DND-41 (cell line): Measurements from ENCODE around the gene SPPL2C.

ENCODE experiments used
- ATAC-seq: fragments of 200-7000 bp; cut with Tn5 transposase; 3 replicates; pipeline ENCODE4 v1.9.1; 2021; ENCODE audit warnings: low read depth; ENCODE audit not compliant: insufficient read depth
- DNase-seq: peaks from one replicate; pipeline ENCODE4 v3.0.0-alpha.2; 2020
- H2AFZ ChIP-seq: 2 replicates; pipeline ENCODE4 v1.6.0; 2012; ENCODE audit warnings: low read depth, low read length
- H3K27ac ChIP-seq: 2 replicates; pipeline ENCODE4 v1.5.1; 2012; ENCODE audit warnings: low read length, inconsistent platforms
- H3K27me3 ChIP-seq: fragments of 200-600 bp; sonication (generic); 2 replicates; pipeline ENCODE4 v1.6.0; 2012; ENCODE audit warnings: low read length, mild to moderate bottlenecking, inconsistent platforms; ENCODE audit not compliant: insufficient read depth, poor library complexity
- H3K36me3 ChIP-seq: 2 replicates; pipeline ENCODE4 v1.5.1; 2012; ENCODE audit warnings: low read length, inconsistent platforms; ENCODE audit not compliant: insufficient read depth
- H3K4me1 ChIP-seq: 2 replicates; pipeline ENCODE4 v1.5.1; 2012; ENCODE audit warnings: mild to moderate bottlenecking, low read length; ENCODE audit not compliant: insufficient read depth
- H3K4me2 ChIP-seq: 2 replicates; pipeline ENCODE4 v1.6.0; 2012; ENCODE audit warnings: mild to moderate bottlenecking, moderate library complexity, low read length, inconsistent platforms; ENCODE audit not compliant: insufficient read depth
- H3K4me3 ChIP-seq, 2 experiments: fragments of 200-600 bp in 1 of 2; shearing (Covaris generic) in 1 of 2; 2 replicates each; pipeline ENCODE4 v1.5.1; 2012 to 2016; ENCODE audit warnings: inconsistent platforms in 2 of 2, low read length in 2 of 2, mild to moderate bottlenecking in 2 of 2, low read depth in 1 of 2, moderate library complexity in 1 of 2
- H3K79me2 ChIP-seq: 2 replicates; pipeline ENCODE4 v1.6.0; 2012; ENCODE audit warnings: low read length, inconsistent platforms; ENCODE audit not compliant: insufficient read depth
- H3K9ac ChIP-seq: 2 replicates; pipeline ENCODE4 v1.6.0; 2012; ENCODE audit warnings: low read depth, mild to moderate bottlenecking, inconsistent platforms, low read length, moderate library complexity
- H3K9me3 ChIP-seq: 2 replicates; pipeline ENCODE4 v1.5.1; 2012; ENCODE audit warnings: low read length, moderate library complexity, mild to moderate bottlenecking, inconsistent platforms; ENCODE audit not compliant: insufficient read depth, severe bottlenecking
- H4K20me1 ChIP-seq: 2 replicates; pipeline ENCODE4 v1.6.0; 2012; ENCODE audit warnings: low read length; ENCODE audit not compliant: insufficient read depth
- EZH2 ChIP-seq: IDR thresholded peaks from 3 replicates; pipeline ENCODE4 v1.6.1; 2012; ENCODE audit warnings: borderline replicate concordance, low read depth, mild to moderate bottlenecking, moderate library complexity, low read length, inconsistent platforms; ENCODE audit not compliant: severe bottlenecking
- TF ChIP-seq, protein P1 (sequence below): IDR thresholded peaks from 2 replicates; pipeline ENCODE4 v1.5.1; 2012; ENCODE audit warnings: borderline replicate concordance, low read length, moderate library complexity, mild to moderate bottlenecking; ENCODE audit not compliant: poor library complexity, severe bottlenecking; ENCODE audit errors: extremely low read depth

SPPL2C gene, protein sequence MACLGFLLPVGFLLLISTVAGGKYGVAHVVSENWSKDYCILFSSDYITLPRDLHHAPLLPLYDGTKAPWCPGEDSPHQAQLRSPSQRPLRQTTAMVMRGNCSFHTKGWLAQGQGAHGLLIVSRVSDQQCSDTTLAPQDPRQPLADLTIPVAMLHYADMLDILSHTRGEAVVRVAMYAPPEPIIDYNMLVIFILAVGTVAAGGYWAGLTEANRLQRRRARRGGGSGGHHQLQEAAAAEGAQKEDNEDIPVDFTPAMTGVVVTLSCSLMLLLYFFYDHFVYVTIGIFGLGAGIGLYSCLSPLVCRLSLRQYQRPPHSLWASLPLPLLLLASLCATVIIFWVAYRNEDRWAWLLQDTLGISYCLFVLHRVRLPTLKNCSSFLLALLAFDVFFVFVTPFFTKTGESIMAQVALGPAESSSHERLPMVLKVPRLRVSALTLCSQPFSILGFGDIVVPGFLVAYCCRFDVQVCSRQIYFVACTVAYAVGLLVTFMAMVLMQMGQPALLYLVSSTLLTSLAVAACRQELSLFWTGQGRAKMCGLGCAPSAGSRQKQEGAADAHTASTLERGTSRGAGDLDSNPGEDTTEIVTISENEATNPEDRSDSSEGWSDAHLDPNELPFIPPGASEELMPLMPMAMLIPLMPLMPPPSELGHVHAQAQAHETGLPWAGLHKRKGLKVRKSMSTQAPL

DNA sequence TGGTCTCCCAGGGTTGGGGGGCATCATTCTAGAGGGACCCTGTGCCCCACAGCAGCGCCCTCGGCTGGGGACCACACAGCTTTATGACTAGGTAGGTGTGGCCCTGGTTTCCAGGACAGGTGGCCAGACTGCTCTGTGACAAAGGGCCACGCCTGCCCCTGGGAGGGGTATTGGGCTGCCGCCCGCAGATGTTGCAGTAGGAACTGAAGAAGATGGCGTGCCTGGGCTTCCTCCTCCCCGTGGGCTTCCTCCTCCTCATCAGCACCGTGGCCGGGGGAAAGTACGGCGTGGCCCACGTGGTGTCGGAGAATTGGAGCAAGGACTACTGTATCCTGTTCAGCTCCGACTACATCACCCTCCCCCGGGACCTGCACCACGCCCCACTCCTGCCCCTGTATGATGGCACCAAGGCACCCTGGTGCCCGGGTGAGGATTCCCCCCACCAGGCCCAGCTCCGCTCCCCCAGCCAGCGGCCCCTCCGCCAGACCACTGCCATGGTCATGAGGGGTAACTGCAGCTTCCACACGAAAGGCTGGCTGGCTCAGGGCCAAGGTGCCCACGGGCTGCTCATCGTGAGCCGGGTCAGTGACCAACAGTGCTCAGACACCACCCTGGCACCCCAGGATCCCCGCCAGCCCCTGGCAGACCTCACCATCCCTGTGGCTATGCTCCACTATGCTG is at the start of gene SPPL2C:
TSS of gene SPPL2C (plus strand) at position 187 of the 681 bp plus-strand sequence. CDS start at position 213, 26 bp downstream.
- no peak within 1 kb of the TSS for H3K9ac ChIP-seq
- no peaks in the 10 kb centered on the region for H3K27me3 ChIP-seq
- H3K9me3 ChIP-seq = no peaks in the 10 kb centered on the region
- no peak within 1 kb of the TSS for H3K27ac ChIP-seq
- H3K4me2 ChIP-seq = no peak within 1 kb of the TSS
- no peak within 1 kb of the TSS for H3K4me3 ChIP-seq
- no peak for ATAC-seq
- no peaks in the 10 kb centered on the region for H3K36me3 ChIP-seq
- TF ChIP-seq, protein P1, sequence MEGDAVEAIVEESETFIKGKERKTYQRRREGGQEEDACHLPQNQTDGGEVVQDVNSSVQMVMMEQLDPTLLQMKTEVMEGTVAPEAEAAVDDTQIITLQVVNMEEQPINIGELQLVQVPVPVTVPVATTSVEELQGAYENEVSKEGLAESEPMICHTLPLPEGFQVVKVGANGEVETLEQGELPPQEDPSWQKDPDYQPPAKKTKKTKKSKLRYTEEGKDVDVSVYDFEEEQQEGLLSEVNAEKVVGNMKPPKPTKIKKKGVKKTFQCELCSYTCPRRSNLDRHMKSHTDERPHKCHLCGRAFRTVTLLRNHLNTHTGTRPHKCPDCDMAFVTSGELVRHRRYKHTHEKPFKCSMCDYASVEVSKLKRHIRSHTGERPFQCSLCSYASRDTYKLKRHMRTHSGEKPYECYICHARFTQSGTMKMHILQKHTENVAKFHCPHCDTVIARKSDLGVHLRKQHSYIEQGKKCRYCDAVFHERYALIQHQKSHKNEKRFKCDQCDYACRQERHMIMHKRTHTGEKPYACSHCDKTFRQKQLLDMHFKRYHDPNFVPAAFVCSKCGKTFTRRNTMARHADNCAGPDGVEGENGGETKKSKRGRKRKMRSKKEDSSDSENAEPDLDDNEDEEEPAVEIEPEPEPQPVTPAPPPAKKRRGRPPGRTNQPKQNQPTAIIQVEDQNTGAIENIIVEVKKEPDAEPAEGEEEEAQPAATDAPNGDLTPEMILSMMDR = no peak
- no peak for TF ChIP-seq EZH2
- DNase-seq = no peak
- H2AFZ ChIP-seq = no peak within 1 kb of the TSS
- no peaks in the 10 kb centered on the region for H3K79me2 ChIP-seq
- H3K4me1 ChIP-seq = no peaks in the 10 kb centered on the region
- peaks cover 4% of the 10 kb centered on the region for H4K20me1 ChIP-seq

DNA sequence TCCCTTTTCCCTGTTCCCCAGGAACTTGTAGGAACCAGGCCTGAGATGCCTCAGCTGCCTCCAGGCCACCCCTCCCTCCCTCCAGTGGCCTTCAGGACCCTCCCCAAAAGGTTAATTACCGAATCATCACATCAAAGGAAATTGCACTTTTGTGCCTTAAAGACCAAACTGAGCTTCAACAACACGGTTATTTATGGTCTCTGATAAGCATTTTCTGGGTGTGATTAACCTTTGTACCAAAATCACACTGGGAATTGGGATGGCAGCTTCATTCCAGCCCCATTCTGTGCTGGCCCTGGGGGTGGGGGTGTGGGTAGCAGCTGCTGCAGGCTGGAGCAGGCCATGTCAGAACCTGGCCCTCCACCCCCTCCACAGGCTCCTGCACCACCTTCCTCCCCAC is 43.9 kb upstream of the SPPL2C start:
- H3K4me2 ChIP-seq = no peak overlapping the region
- H3K27me3 ChIP-seq = peaks cover 48% of the 10 kb centered on the region
- no peak overlapping the region for H2AFZ ChIP-seq
- no peak for DNase-seq
- no peak overlapping the region for H3K27ac ChIP-seq
- H3K9ac ChIP-seq = no peak overlapping the region
- no peaks in the 10 kb centered on the region for H3K9me3 ChIP-seq
- TF ChIP-seq, protein P1 = no peak
- TF ChIP-seq EZH2 = no peak
- H3K4me3 ChIP-seq = no peak overlapping the region
- H3K79me2 ChIP-seq = no peaks in the 10 kb centered on the region
- no peak for ATAC-seq
- peaks cover 10% of the 10 kb centered on the region for H4K20me1 ChIP-seq
- H3K4me1 ChIP-seq = no peaks in the 10 kb centered on the region
- H3K36me3 ChIP-seq = no peaks in the 10 kb centered on the region

DNA sequence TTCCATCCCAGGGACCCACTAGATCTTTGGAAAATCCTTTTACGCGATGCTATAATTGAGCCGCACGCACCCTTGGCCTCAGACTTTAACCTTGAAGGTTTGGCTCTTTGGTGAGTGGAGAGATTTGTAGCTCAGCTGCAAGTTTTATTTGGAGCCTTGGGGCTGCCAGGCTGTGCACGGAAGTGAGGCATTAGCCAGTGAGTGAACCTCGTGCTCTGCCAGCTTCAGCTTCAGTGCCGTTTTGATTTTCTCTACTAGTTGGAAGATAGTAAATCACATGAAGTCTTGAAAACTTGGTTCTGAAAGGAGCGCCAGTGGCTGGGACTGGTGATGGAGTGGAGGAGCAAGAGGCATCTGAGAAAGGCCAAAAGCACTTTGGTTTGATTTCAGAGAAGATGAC is 43.3 kb upstream of the SPPL2C start:
- Histone ChIP-seq H3K4me2 (no peak overlapping the region), H3K4me1 (no peaks in the 10 kb centered on the region), H3K4me3 (no peak overlapping the region), H3K27me3 (peaks cover 46% of the 10 kb centered on the region), H2AFZ (no peak overlapping the region; the same call in 1 of the 2 replicates), H3K27ac (no peak overlapping the region), H4K20me1 (peaks cover 10% of the 10 kb centered on the region), H3K36me3 (no peaks in the 10 kb centered on the region), H3K9ac (no peak overlapping the region), H3K9me3 (no peaks in the 10 kb centered on the region), H3K79me2 (no peaks in the 10 kb centered on the region)
- ATAC-seq (no peak), DNase-seq (no peak)
- TF ChIP-seq EZH2 = no peak
- TF ChIP-seq, protein P1 = no peak
